OCI-LY3 (cell line): ENCODE data around the gene SLC18A3.

Experiments
- H2AFZ ChIP-seq: fragments of 200-600, 300-600 bp; shearing (Covaris generic); 2 replicates; pipeline ENCODE4 v1.6.0; 2014; ENCODE audit warnings: antibody characterized with exemption, low read depth, low read length
- H3K27ac ChIP-seq: fragments of 200-600, 300-600 bp; sonication (generic); 2 replicates; pipeline ENCODE4 v1.5.1; 2014; ENCODE audit warnings: mild to moderate bottlenecking, low read length, moderate library complexity, mixed read lengths
- H3K27me3 ChIP-seq: fragments of 200-600, 300-600 bp; sonication (generic); 2 replicates; pipeline ENCODE4 v1.6.1; 2014; ENCODE audit warnings: low read depth, low read length, mixed read lengths
- H3K36me3 ChIP-seq: fragments of 200-600, 300-600 bp; sonication (generic); replicated peaks from 2 replicates; pipeline ENCODE3; 2014; ENCODE audit warnings: low read depth, low read length, mixed read lengths
- H3K4me1 ChIP-seq: fragments of 300-600, 200-600 bp; sonication (generic); 2 replicates; pipeline ENCODE4 v1.6.1; 2014; ENCODE audit warnings: low read length, mixed read lengths
- H3K4me2 ChIP-seq: fragments of 200-600, 300-600 bp; sonication (generic); 2 replicates; pipeline ENCODE4 v1.6.1; 2014; ENCODE audit warnings: low read length, mixed read lengths
- H3K4me3 ChIP-seq: fragments of 300-600, 200-600 bp; sonication (generic); 2 replicates; pipeline ENCODE4 v1.5.1; 2014; ENCODE audit warnings: antibody characterized with exemption, mild to moderate bottlenecking, low read length, moderate library complexity
- H3K79me2 ChIP-seq: fragments of 300-600, 200-600 bp; shearing (Covaris generic); 2 replicates; pipeline ENCODE4 v1.6.1; 2014; ENCODE audit warnings: mild to moderate bottlenecking, low read length, mixed read lengths
- H3K9ac ChIP-seq: fragments of 300-600, 200-600 bp; shearing (Covaris generic); 2 replicates; pipeline ENCODE4 v1.6.0; 2014; ENCODE audit warnings: mild to moderate bottlenecking, low read length, moderate library complexity
- H3K9me3 ChIP-seq: fragments of 200-600, 300-600 bp; shearing (Covaris generic); 2 replicates; pipeline ENCODE4 v1.6.1; 2014; ENCODE audit warnings: low read length, mixed read lengths; ENCODE audit not compliant: insufficient read depth
- H4K20me1 ChIP-seq: fragments of 200-600, 300-600 bp; sonication (generic); 2 replicates; pipeline ENCODE4 v1.6.1; 2016; ENCODE audit warnings: low read length, mixed read lengths; ENCODE audit not compliant: insufficient read depth
- CTCF ChIP-seq: fragments of 200-600, 300-600 bp; sonication (generic); IDR thresholded peaks from 2 replicates; pipeline ENCODE4 v1.5.1; 2014; ENCODE audit warnings: antibody characterized with exemption, low read length, low read depth
- EZH2phosphoT487 ChIP-seq: fragments of 200-600 bp; shearing (Covaris generic); IDR thresholded peaks from 2 replicates; pipeline ENCODE4 v1.6.1; 2018; ENCODE audit warnings: antibody characterized with exemption, mixed run types, low read depth

SLC18A3 gene

DNA sequence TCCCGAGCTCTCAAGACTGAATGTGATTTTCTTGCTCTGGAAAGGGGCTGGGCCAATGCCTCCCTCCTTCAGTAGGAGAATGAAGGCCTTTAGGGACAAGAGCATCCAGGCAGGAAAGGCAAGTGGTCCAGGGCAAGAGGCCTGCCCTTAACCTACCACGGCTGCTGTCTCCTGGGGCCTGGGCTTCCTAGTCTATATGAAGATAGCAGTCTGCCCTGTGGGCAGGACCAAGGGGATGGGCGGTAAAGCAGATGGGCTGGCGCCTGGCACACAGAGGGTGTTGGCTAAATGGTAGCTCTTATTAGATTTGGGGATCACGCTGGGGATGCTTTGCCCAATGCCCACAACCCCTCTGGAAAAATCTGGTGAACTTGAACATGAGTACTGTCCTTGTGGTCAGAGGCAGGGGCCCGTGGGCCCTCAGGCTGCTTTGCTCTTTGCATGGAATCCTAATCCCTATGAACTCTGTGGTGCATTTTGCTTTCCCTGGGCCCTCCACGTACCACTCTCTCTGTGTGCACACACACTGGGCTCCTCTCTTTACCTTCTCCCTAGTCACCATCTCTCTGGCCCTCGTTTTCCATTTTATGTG is 24.1 kb downstream of the SLC18A3 start:
- H3K4me1 ChIP-seq: no peaks in the 10 kb centered on the region
- no peak overlapping the region for H3K27ac ChIP-seq
- H2AFZ ChIP-seq: no peak overlapping the region
- H3K36me3 ChIP-seq: no peaks in the 10 kb centered on the region
- no peak overlapping the region for H3K9ac ChIP-seq
- H4K20me1 ChIP-seq: no peaks in the 10 kb centered on the region
- H3K79me2 ChIP-seq: no peaks in the 10 kb centered on the region
- no peak overlapping the region for H3K4me2 ChIP-seq
- no peaks in the 10 kb centered on the region for H3K9me3 ChIP-seq
- TF ChIP-seq CTCF (no peak), EZH2phosphoT487 (no peak)
- peaks cover 17% of the 10 kb centered on the region; the same call in 1 of the 2 replicates for H3K27me3 ChIP-seq
- no peak overlapping the region for H3K4me3 ChIP-seq

GRCh38 chr10:49642311-49642710 is 32.2 kb downstream of the SLC18A3 start:
- Histone ChIP-seq H2AFZ (no peak overlapping the region), H3K4me3 (no peak overlapping the region), H3K4me2 (no peak overlapping the region), H3K79me2 (no peaks in the 10 kb centered on the region), H3K27me3 (peaks cover 7% of the 10 kb centered on the region; the same call in 1 of the 2 replicates), H4K20me1 (no peaks in the 10 kb centered on the region), H3K9ac (no peak overlapping the region), H3K4me1 (no peaks in the 10 kb centered on the region), H3K9me3 (no peaks in the 10 kb centered on the region), H3K27ac (no peak overlapping the region), H3K36me3 (no peaks in the 10 kb centered on the region)
- TF ChIP-seq CTCF (no peak), EZH2phosphoT487 (no peak)

DNA sequence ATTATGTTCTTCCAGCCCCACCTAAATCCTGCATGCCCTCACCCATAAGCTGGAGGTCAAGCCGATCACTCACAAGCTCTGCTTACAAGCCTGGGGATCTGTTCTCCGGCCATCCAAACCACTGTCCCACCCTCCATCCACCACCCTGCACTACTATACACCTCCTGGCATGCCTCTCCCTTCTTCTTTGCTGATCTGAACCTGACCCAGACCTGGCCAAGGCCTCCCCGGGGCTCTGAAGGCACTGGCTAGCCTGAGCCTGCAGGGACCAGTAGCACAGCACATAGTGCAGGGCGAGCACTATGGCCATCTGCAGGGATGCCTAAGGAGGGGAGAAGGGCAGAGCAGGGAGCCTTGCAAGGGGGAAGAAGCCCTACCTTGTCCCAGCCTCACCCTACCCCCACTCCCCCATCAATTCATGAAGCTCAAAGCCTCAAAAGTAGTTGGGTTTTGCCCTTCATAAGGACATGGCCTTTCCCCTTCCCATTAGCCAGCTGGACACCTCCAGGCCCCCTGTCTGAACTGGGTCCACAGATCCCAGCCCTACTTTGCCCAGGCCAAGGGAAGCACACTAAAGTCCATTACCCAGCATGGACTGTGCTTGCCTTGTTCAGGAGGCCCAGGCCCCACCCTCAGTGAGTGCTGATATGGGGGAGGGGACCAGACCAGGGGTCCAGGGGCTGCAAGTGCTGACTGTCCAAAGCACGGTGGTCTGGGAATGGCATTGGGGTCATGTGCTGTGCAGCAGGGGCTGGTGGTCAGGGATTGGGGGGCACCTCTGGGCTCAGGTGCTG is 33.3 kb downstream of the SLC18A3 start:
- no peak overlapping the region for H3K9ac ChIP-seq

More for the DNA sequence above, 33.3 kb downstream of the SLC18A3 start:
- Histone ChIP-seq H3K4me3 (no peak overlapping the region), H3K4me1 (no peaks in the 10 kb centered on the region), H3K4me2 (no peak overlapping the region), H3K79me2 (no peaks in the 10 kb centered on the region), H3K36me3 (no peaks in the 10 kb centered on the region), H3K27ac (no peak overlapping the region), H2AFZ (no peak overlapping the region), H3K9me3 (no peaks in the 10 kb centered on the region), H3K27me3 (no peaks in the 10 kb centered on the region), H4K20me1 (no peaks in the 10 kb centered on the region)
- no peak for TF ChIP-seq EZH2phosphoT487
- no peak for TF ChIP-seq CTCF
